Astrocyte of the hippocampus (primary cell): ENCODE results near the gene XPC.
"Not testable (repeated sequence)": the region's sequence is repeated elsewhere in the genome, so short reads cannot be mapped to it uniquely, and the experiment has no call there.

ENCODE experiments used
- DNase-seq: peaks from one replicate; pipeline ENCODE4 v3.0.0; 2011; ENCODE audit warnings: low read depth, low spot score

XPC gene

GRCh38 chr3:14120921-14121448, 57.4 kb downstream of the XPC start:
- not testable (repeated sequence) for DNase-seq

- no peak for DNase-seq
These were observed 58.1 kb downstream of the XPC start for GRCh38 chr3:14120111-14120920.

- DNase-seq = no peak
These were observed 58.8 kb downstream of the XPC start for GRCh38 chr3:14119651-14120050.

GRCh38 chr3:14118400-14119381, 59.7 kb downstream of the XPC start:
- peak; percentile 20 for DNase-seq

GRCh38 chr3:14117468-14118399, 60.7 kb downstream of the XPC start:
- no peak for DNase-seq

GRCh38 chr3:14113965-14114635, 64.3 kb downstream of the XPC start:
- DNase-seq = no peak

GRCh38 chr3:14110699-14111098, 67.7 kb downstream of the XPC start:
- no peak for DNase-seq

GRCh38 chr3:14109821-14110220, 68.6 kb downstream of the XPC start:
- not testable (repeated sequence) for DNase-seq

GRCh38 chr3:14097616-14098391, 80.6 kb downstream of the XPC start:
- no peak for DNase-seq

- DNase-seq = no peak
These were observed 81.7 kb downstream of the XPC start for GRCh38 chr3:14096742-14097141.
